ENCODE measurements around the gene XPOT.

GRCh38 chr12:64402181-64402580 lies 2.0 kb upstream of the XPOT start:
- TF ChIP-seq CTCF (IDR thresholded peaks at IDR 0.05; ENCODE audit: low read depth, low read length, missing input control) (no peak), ZBTB33 (IDR thresholded peaks at IDR 0.05) (no peak), YY1 (IDR thresholded peaks at IDR 0.05) (no peak), NR2F2 (IDR thresholded peaks at IDR 0.05) (no peak), HNF4A (conservative IDR thresholded peaks at IDR 0.05) (no peak), RXRA (IDR thresholded peaks at IDR 0.05) (no peak), MAX (IDR thresholded peaks at IDR 0.05) (no peak), JUND (IDR thresholded peaks at IDR 0.05) (no peak), TAF1 (conservative IDR thresholded peaks at IDR 0.05) (no peak), FOXA1 (IDR thresholded peaks at IDR 0.05) (no peak), REST (IDR thresholded peaks at IDR 0.05) (no peak)

Data from liver (tissue), 3 donors.